HG03565 (cell line): ENCODE data around the gene KNDC1.

ENCODE experiments used
- ATAC-seq: cut with Tn5 transposase; IDR thresholded peaks from one replicate; pipeline ENCODE4 v1.9.1; 2021; ENCODE audit warnings: mild to moderate bottlenecking, moderate library complexity; ENCODE audit not compliant: unreplicated experiment

The KNDC1 gene

DNA sequence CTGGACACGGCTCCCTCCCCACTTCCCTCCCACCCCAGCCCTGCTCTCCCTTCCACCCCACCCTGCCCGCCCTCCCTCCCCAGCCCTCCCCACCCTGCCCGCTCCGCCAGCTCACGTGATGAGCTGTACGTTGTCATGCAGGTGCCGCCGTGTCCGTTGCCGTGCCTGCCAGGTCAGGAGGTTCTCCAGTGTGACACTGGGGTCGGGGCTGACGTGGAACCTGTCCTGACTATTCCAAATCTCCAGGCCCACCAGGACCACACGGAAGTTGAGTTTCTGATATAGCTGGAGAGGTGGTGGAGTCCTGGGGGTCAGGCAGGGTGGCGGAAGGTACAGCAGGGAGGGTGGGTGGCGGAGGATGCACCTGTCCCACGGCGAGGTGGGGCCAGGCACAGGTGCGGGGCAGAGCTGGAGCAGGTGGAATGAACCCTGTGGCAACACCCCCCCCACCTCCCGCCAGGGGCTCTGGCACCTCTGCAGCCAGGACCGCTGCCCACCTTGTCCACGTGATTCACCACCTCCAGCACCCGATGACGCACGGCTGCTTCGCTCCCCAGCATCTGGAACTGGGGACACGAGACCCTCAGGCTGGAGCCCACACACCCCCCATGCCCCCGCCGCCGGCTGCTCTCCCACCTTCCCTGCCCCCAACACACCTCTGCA, 112.4 kb downstream of the KNDC1 start:
- no peak for ATAC-seq

DNA sequence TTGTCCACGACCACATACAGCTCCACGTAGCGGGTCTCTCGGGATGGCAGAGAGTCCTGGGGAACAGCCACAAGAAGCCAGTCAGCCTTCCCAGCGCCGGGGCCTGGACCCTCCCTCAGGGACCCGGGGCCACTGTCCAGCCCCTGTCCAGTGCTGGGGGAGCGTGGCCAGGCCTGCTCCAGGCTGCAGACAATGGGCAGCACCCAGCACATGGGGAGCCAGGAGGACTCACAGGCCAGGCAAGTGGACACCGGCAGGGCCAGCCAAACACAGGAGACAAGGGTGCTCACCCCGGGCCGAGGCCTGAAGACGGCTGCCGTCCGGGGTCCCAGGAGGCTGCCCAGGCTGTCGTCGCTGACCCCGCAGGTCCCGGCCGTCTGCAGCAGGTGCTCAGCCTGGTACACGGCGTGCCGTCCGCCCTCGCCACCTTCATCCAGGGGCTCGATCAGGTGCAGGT, 113.0 kb downstream of the KNDC1 start:
- ATAC-seq = no peak

DNA sequence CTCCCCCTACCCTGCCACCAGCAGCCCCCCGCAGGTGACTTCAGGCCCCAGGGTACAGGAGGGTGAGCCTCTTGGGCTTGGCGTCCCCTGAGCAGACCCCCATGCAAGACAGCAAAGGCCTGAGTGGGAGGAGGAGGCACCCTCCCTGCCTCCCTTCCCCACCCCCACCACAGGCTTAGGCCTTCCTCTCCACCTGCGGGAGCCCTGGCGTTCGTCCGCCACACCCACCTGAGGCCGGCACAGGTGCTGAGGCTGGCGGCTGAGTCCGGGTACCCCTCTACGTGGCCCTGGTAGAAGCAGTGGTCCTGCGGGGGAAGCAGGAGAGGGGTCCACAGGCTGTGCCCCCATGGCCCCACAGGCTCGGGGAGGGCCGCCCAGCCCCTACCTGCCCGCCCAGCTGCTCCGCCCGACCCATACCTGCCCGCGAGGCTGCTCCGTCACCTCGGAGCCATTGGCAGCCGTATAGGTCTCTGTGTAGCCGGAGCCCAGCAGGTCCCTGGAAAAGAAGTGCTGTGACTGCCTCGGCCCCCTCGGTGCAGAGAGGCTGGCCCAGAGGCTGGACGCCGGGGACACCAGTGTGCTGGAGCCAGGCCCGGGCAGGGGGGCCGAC, 113.6 kb downstream of the KNDC1 start:
- no peak for ATAC-seq

GRCh38 chr10:133274751-133275683, 115.0 kb downstream of the KNDC1 start:
- ATAC-seq = peak; percentile 32

DNA sequence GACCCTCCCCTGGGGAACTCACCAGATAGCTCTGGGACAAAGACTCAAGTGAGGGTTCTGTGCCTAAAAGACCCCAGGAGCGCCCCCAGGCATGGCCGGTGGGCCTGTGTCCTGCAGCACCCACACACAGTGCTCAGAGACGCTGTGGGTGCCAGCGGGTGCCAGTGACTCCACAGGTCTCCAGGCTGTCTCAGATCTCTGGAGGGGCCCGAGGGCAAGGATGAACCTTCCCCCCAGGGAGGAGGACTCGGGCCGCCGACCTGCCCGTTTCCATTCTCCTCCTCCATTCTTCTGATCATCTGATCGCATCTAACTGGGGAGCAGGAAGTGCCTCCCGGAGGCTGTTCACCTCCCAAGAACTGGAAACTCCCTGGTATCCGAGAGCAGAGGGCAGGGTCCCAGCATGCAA, 115.7 kb downstream of the KNDC1 start:
- peak; percentile 31 for ATAC-seq
